ENCODE results near the gene C20orf173.

The C20orf173 gene

GRCh38 chr20:35571555-35571954 lies 42.1 kb upstream of the C20orf173 start:
- DNase-seq (ENCODE audit: extremely low spot score), result no peak
- ChIA-PET POLR2A (no interaction called here), CTCF (interaction anchor here (0.7 kb wide), 1 partner anchor 36 kb away, joined by 3 read pairs; no protein-coding TSS in a partner anchor)
- TF ChIP-seq ZNF384 (IDR thresholded peaks at IDR 0.05) (no peak), NFRKB (IDR thresholded peaks at IDR 0.05) (no peak), LEF1 (IDR thresholded peaks at IDR 0.05; ENCODE audit: borderline replicate concordance) (no peak), SUZ12 (IDR thresholded peaks at IDR 0.05) (no peak), HDGF (IDR thresholded peaks at IDR 0.05; ENCODE audit: borderline replicate concordance) (no peak), BHLHE40 (IDR thresholded peaks at IDR 0.05; ENCODE audit: borderline replicate concordance) (no peak), SP1 (IDR thresholded peaks at IDR 0.05) (no peak), L3MBTL2 (conservative IDR thresholded peaks at IDR 0.05) (no peak), CTBP1 (IDR thresholded peaks at IDR 0.05; ENCODE audit: borderline replicate concordance) (no peak), FOXK2 (IDR thresholded peaks at IDR 0.05) (no peak), FOXM1 (IDR thresholded peaks at IDR 0.05; ENCODE audit: borderline replicate concordance) (no peak), TARDBP (IDR thresholded peaks at IDR 0.05) (no peak), ELF4 (IDR thresholded peaks at IDR 0.05) (no peak), ARNT (IDR thresholded peaks at IDR 0.05) (no peak), FOXA1 (IDR thresholded peaks at IDR 0.05) (no peak)
- TF ChIP-seq, protein P1, sequence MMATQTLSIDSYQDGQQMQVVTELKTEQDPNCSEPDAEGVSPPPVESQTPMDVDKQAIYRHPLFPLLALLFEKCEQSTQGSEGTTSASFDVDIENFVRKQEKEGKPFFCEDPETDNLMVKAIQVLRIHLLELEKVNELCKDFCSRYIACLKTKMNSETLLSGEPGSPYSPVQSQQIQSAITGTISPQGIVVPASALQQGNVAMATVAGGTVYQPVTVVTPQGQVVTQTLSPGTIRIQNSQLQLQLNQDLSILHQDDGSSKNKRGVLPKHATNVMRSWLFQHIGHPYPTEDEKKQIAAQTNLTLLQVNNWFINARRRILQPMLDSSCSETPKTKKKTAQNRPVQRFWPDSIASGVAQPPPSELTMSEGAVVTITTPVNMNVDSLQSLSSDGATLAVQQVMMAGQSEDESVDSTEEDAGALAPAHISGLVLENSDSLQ (IDR thresholded peaks at IDR 0.05), result no peak

- POLR2A ChIA-PET, result no interaction called here
Observed at GRCh38 chr20:35568645-35569044, 39.2 kb upstream of the C20orf173 start.

GRCh38 chr20:35564905-35565304 lies 35.5 kb upstream of the C20orf173 start:
- TF ChIP-seq HDGF (IDR thresholded peaks at IDR 0.05; ENCODE audit: borderline replicate concordance) (no peak), SP1 (IDR thresholded peaks at IDR 0.05) (no peak), ARNT (IDR thresholded peaks at IDR 0.05) (no peak), ZNF384 (IDR thresholded peaks at IDR 0.05) (no peak), SUZ12 (IDR thresholded peaks at IDR 0.05) (no peak), FOXK2 (IDR thresholded peaks at IDR 0.05) (no peak), L3MBTL2 (conservative IDR thresholded peaks at IDR 0.05) (no peak), FOXA1 (IDR thresholded peaks at IDR 0.05) (no peak), NFRKB (IDR thresholded peaks at IDR 0.05) (no peak), BHLHE40 (IDR thresholded peaks at IDR 0.05; ENCODE audit: borderline replicate concordance) (no peak), FOXM1 (IDR thresholded peaks at IDR 0.05; ENCODE audit: borderline replicate concordance) (no peak), TARDBP (IDR thresholded peaks at IDR 0.05) (no peak), LEF1 (IDR thresholded peaks at IDR 0.05; ENCODE audit: borderline replicate concordance) (no peak), CTBP1 (IDR thresholded peaks at IDR 0.05; ENCODE audit: borderline replicate concordance) (no peak), ELF4 (IDR thresholded peaks at IDR 0.05) (no peak)
- TF ChIP-seq, protein P1 (IDR thresholded peaks at IDR 0.05), result no peak
- ChIA-PET CTCF (no interaction called here), POLR2A (no interaction called here)
- DNase-seq (ENCODE audit: extremely low spot score), result no peak

More at GRCh38 chr20:35568645-35569044, 39.2 kb upstream of the C20orf173 start:
- DNase-seq (ENCODE audit: extremely low spot score), result peak; percentile 45
- CTCF ChIA-PET, result interaction anchor here (0.6 kb wide), 1 partner anchor 27 kb away, joined by 3 read pairs; no protein-coding TSS in a partner anchor
- no peak for TF ChIP-seq L3MBTL2 (conservative IDR thresholded peaks at IDR 0.05)
- TF ChIP-seq SUZ12 (IDR thresholded peaks at IDR 0.05), result no peak
- TF ChIP-seq LEF1 (IDR thresholded peaks at IDR 0.05; ENCODE audit: borderline replicate concordance), result no peak
- TF ChIP-seq BHLHE40 (IDR thresholded peaks at IDR 0.05; ENCODE audit: borderline replicate concordance), result no peak
- no peak for TF ChIP-seq SP1 (IDR thresholded peaks at IDR 0.05)
- no peak for TF ChIP-seq FOXA1 (IDR thresholded peaks at IDR 0.05)
- TF ChIP-seq ARNT (IDR thresholded peaks at IDR 0.05), result no peak
- no peak for TF ChIP-seq HDGF (IDR thresholded peaks at IDR 0.05; ENCODE audit: borderline replicate concordance)
- no peak for TF ChIP-seq TARDBP (IDR thresholded peaks at IDR 0.05)
- no peak for TF ChIP-seq FOXM1 (IDR thresholded peaks at IDR 0.05; ENCODE audit: borderline replicate concordance)
- no peak for TF ChIP-seq ELF4 (IDR thresholded peaks at IDR 0.05)
- TF ChIP-seq ZNF384 (IDR thresholded peaks at IDR 0.05), result no peak
- no peak for TF ChIP-seq NFRKB (IDR thresholded peaks at IDR 0.05)
- TF ChIP-seq FOXK2 (IDR thresholded peaks at IDR 0.05), result no peak
- TF ChIP-seq, protein P1 (IDR thresholded peaks at IDR 0.05), result no peak
- TF ChIP-seq CTBP1 (IDR thresholded peaks at IDR 0.05; ENCODE audit: borderline replicate concordance), result no peak

DNA sequence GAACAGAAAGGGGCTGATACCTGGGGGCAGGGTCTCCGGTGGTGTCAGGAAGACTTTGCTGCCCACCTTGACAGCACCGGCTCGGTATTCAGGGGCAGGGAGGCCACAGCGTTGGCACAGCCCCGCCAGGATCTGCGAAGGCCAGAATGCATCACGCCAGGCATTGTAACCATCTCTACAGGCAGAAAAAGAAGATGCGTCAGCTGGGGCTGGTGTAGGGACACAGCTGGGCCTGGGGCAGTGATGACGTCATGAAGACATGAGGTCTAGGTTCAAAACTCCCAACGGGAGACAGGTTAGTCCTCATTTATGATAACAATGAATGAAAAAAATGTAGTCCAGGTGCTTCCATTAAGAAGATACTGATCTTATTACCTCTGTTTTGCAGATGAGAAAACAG lies 34.4 kb upstream of the C20orf173 start:
- POLR2A ChIA-PET, result no interaction called here
- no peak for DNase-seq (ENCODE audit: extremely low spot score)
- CTCF ChIA-PET, result no interaction called here
- TF ChIP-seq HDGF (IDR thresholded peaks at IDR 0.05; ENCODE audit: borderline replicate concordance), result no peak
- TF ChIP-seq FOXA1 (IDR thresholded peaks at IDR 0.05), result no peak
- TF ChIP-seq ZNF384 (IDR thresholded peaks at IDR 0.05), result no peak
- TF ChIP-seq FOXK2 (IDR thresholded peaks at IDR 0.05), result no peak
- no peak for TF ChIP-seq ARNT (IDR thresholded peaks at IDR 0.05)
- TF ChIP-seq FOXM1 (IDR thresholded peaks at IDR 0.05; ENCODE audit: borderline replicate concordance), result no peak

- DNase-seq (ENCODE audit: extremely low spot score), result no peak
- ChIA-PET CTCF (interaction anchor here (0.6 kb wide), 1 partner anchor 8 kb away, joined by 3 read pairs; no protein-coding TSS in a partner anchor), POLR2A (interaction anchor here (1.3 kb wide), 1 partner anchor 23 kb away, joined by 4 read pairs; no protein-coding TSS in a partner anchor)
- TF ChIP-seq ZNF384 (IDR thresholded peaks at IDR 0.05) (no peak), L3MBTL2 (conservative IDR thresholded peaks at IDR 0.05) (no peak), FOXM1 (IDR thresholded peaks at IDR 0.05; ENCODE audit: borderline replicate concordance) (no peak), CTBP1 (IDR thresholded peaks at IDR 0.05; ENCODE audit: borderline replicate concordance) (no peak), ARNT (IDR thresholded peaks at IDR 0.05) (no peak), ELF4 (IDR thresholded peaks at IDR 0.05) (no peak), FOXA1 (IDR thresholded peaks at IDR 0.05) (no peak), TARDBP (IDR thresholded peaks at IDR 0.05) (no peak), BHLHE40 (IDR thresholded peaks at IDR 0.05; ENCODE audit: borderline replicate concordance) (no peak), SP1 (IDR thresholded peaks at IDR 0.05) (no peak), LEF1 (IDR thresholded peaks at IDR 0.05; ENCODE audit: borderline replicate concordance) (no peak), FOXK2 (IDR thresholded peaks at IDR 0.05) (no peak), HDGF (IDR thresholded peaks at IDR 0.05; ENCODE audit: borderline replicate concordance) (no peak), NFRKB (IDR thresholded peaks at IDR 0.05) (no peak), SUZ12 (IDR thresholded peaks at IDR 0.05) (no peak)
- TF ChIP-seq, protein P1 (IDR thresholded peaks at IDR 0.05), result no peak
Observed at GRCh38 chr20:35562541-35563110, 33.2 kb upstream of the C20orf173 start.
